ENCODE measurements around the gene PALD1.
"Not testable (repeated sequence)": the region's sequence is repeated elsewhere in the genome, so short reads cannot be mapped to it uniquely, and the experiment has no call there.

PALD1 gene

DNA sequence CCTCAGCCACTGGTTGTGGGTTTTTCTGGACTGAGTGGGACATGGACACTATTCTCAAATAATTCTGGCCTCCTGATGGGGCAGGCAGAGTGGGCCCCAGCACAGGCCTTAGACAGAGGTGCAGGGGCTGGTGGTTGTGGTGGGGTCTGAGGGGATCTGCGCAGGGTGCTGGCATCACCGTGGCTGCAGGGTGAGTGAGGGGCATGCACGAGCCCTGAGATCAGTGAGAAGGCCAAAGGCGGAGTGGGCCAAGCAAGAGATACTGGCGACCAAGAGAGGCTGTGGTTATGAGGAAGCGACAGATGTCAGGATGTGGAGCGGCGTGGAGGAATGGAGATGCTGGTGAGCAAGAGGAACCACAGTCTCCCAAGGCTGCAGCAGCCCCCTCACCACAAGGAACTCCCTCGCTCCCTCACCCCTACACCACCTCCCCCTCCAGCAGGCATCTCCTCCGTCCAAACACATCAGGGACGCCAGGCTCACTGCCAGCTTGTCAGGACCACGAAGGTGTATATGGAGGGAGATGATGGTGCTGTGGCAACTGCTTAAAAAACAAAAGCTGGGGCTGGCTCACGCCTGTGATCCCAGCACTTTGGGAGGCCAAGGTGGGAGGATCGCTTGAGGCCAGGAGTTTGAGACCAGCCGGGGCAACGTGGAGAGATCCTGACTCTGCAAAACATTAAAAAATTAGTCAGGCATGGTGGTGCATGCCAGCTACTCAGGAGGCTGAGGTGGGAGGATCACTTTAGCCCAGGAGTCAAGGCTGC, 114.4 kb downstream of the PALD1 start:
- no peak for DNase-seq

DNA sequence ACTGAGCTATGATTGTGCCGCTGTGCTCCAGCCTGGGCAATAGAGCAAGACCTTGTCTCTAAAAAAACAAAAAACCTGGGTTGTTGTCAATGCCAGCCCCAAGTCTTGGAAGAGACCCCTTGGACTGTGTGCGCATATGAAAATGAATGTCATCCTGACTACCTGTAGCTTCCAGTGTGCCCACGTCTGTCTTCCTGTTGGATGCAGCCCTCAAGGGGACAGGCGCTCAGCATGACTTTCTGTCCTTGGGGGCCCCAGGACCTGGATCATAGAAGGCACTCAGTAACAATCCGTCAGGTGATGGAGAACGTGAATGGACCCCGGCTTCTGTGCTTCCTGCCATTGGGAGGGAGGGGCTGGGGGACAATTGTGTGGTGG, 114.9 kb downstream of the PALD1 start:
- DNase-seq, result no peak

DNA sequence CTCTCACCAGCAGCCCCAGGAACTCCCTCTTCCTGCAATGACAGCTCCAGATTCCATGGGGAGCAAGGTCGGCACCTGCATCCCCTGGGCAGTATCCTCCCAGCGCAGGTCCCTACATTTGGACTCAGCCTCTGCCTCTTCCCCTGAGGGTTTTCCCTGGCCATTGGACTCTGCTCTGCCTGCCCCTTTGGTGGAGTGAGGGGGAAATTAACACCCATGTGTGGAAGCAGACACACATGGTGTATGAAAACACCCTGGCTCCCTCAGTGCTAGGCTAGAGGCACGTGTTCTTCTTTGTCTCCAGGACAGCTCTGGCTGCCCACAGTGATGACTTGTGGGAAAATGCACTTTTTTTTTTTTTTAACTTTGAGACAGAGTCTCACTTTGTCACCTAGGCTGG, 115.6 kb downstream of the PALD1 start:
- DNase-seq, result no peak

DNA sequence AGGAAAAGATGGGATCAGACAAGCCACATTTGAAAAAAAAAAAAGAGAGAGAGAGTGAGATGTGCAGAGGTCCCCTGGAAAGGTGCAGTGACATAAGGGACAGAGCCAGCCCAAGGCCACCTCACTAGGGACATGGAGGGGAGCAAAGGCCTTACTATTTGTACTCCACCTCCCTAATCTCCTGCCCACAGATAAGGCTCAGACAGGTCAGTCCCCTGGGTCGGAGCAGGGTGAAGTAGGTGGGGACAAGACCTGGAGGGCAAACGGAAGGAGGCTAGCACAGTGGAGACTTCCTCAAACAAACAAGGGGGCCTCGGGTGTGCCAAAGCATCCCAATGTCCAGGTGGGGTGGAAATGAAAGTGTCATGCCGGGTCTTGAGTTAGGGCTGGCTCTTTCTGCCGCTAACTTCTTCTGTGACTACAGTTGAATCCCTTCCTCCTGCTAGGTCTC, 117.0 kb downstream of the PALD1 start:
- DNase-seq, result no peak

DNA sequence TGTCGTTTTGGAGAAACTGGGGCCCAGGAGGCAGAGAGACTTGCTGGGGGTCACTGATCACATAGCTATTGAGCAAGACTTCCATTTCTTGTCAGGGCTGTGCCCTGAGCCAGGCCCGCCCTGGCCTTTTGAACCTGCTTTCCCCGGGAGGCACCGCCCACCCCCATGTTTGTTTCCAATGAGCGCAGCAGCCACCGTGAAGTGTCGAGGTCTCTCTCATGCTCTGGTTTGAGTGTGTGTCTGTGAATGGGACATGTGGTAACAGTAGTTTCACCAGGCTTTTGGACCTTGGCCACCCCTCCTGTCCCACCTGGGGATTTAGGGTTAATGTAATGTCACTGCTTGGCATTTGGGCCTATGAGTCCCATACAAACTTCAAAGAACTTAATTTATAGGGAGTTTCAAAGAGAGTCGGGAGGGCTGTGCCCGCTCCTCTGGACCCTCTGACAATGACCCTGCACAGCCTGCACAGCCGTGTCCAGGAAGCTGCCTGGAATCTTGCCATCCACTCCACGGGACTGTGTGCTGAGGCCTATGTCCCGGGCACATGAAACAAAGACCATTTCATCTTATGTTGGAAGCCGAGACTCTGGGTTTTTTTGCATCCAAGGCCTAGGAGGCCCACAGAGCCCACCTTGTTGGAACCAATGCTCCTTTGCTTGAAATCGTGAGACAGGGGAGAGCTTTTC, 117.7 kb downstream of the PALD1 start:
- DNase-seq, result no peak

DNA sequence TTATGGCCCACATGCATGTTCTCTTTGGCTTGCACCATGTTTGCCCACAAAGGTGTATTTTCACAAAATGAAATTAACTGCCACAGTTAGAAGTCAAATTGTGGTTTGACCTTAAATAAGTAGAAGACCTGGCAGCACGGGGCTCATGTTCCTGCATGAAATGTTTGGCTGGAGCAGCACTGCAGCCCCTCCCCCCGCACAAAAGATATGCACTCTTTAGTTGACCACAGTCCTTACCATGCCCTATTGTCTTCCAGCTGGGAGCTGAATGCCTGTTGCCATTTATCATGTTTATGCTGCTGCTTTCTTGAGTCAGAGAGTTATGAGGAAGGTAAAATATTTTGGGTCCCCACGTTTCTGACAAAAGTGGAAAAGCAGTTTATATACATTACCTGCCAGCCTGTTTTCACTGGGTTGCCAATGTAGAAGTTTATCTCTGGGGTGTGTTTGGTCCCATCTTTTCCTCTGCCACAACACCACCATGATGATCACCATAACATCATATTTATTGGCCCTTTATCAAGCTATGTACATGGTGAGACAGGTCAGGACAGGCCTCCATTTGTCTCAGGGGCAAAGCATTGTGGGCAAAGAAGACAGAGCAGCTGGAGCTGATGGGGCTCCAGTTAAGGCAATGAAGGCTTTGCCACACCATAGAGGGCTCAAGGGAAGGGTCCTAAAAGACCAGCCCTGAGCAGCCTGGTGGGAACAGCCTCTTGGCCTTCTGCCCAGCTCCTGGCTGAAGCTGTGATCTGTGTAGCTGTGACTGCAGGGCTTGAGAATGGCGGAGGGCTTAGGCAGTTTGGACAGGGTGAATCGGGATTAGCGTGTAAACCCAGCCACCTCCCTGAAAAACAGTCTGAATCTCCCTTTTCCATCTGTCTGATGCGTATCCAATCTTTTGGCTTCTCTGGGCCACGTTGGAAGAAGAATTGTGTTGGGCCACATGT, 118.6 kb downstream of the PALD1 start:
- DNase-seq, result no peak

DNA sequence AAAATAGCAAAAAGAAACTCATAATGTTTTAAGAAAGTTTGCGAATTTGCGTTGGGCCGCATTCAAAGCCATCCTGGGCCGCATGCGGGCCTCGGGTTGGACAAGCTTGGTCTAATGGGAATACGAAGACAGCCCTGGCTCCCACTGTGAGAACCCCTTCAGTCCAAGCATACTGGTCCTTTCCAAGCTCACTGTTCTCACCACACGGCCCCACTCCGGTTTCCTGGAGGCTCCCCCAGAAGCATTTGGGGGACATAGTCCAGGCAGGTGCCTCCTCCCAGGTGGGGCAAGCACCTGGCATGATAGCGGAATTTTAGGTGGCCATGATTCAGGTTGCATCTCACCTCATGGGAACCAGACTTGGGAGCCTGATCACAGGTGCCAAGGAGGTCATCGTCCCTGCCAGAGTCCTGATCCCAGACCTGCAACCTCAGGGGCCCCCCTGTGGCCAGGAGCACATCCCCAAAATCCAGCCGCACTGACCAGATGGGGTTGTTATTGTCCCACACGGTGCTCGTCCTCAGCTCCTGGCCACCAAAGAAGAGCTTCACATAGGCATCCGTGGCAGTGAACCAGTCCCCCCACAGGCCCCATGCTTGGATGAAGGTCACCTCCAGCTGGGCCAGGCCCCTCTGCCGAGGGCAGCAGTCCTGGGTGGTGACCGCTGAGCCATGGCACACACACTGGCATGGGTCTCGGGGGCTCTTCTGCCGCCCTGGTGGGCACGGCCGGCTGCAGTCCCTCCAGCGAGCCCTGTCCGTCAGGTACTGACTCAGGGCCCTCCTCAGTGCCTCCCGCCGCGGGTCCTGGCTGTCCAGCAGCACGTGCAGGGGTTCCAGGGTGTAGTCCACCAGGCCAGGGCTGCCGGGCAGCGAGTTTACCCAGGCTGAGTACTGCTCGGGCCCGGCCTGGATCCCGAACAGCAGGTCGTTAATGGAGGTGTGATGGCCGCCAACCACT, 119.6 kb downstream of the PALD1 start:
- DNase-seq, result no peak

DNA sequence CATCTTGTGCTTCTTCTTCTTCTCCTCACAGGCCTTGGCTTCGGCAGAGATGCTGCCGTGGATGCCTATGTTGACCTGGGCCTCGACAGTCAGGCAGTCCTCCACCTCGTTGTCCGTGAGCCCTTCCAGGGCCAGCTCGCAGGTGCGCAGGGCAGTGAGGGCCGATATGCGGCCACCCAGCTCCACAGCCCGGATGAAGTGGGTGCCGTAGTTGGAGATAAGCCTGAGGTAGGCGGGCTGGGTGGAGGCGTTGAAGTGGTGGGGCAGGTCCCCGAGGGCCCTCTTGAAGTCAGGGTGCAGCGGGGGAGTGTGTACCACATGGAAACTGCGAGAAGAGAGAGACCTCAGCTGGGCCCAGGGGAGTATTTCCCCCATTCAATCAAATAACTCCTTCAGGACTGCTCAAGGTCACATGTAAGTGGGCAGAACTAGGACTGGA, 120.3 kb downstream of the PALD1 start:
- no peak for DNase-seq

DNA sequence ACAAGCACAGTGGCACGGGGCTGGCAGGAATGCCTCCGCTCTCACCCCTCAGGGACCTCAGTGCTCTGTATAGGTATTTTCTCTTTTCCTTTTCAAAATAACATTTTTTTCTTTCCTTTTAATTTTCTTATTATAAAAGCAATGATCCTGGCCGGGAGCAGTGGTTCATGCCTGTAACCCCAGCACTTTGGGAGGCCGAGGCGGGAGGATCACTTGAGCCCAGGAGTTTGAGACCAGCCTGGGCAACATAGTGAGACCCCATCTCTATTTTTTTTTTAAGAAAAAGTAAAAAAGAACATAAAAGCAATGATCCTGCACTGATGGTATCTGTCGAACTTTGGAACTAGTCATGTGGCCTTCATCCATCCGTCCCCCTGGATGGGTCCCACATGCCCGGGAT, 120.8 kb downstream of the PALD1 start:
- no peak for DNase-seq

DNA sequence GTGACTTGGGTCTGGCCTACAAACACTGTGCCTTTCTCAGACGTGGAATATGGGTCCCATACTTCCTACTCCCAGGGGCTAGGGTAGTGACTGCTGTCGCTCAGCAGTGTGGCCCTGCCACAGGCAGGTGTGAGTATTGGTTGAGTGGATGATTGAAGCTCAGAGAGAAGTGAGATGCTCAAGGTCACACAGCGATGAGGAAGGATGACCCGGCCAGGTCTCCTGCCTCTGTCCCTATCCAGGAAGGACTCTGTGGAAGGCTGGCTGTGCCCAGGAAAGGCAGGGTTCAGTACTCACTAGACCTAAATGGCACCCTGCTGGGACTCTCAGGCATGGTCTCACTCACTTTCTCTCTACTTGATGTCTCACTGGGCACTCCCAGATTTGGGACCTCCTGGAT, 121.2 kb downstream of the PALD1 start:
- DNase-seq, result no peak

DNA sequence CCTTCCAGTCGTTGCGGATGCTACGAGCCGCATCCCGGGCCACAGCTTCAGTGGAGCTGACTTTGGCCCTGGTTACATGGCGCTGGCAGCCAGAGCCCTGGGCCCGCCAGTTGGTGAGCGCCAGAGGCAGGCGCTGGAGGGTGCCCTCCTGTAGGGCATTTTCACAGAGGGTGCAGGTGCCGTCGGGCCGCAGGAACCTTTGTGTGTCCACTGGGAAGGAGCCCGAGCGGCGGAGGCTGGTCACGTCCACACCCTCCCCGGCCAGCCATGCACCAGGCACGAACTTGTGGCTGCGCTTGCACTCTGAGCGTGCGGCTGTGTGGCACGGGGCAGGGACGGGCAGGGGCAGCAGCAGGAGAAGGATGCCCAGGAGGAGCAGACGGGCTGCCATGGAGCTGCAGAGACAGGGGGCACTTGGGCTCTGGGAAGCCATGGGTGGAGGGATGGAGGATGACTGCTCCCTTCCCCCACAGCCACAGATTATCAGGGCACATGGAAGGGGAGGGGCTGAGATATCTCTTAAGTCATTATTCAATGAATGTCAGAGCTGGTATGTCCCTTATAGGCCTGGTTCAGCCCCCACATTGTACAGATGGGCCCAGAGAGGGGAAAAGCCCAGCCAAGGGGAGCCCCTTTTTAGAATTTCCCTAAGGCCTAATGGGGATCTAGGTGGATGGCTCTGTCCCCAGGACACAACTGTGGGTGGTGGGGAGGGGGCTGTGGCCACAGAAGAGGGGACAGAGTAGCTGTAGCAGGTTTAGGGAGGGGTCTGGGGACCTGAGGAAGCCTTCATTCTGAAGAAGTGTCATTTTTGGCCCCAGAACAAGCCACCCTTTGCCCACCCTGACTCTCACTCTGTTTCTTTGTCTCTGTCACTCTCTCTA, 122.2 kb downstream of the PALD1 start:
- no peak for DNase-seq

DNA sequence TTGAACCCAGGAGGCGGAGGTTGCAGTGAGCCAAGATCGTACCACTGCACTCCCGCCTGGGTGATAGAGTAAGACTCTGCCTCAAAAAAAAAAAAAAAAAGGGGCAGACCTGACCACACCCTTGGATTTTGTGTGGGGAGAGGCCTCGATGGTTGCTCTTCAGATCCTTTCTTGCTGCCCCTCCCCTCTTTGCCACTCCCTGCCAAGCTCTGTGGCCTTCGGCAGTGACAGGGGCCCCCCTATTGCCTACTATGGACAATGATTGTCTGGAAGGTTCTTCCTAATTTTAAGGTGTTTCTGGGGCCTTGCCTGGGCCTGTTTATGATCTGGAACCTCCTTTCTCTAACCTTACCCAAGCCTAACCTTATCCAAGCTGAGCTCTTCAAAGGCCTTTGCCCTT, 123.2 kb downstream of the PALD1 start:
- DNase-seq, result peak; percentile 19 to 41

DNA sequence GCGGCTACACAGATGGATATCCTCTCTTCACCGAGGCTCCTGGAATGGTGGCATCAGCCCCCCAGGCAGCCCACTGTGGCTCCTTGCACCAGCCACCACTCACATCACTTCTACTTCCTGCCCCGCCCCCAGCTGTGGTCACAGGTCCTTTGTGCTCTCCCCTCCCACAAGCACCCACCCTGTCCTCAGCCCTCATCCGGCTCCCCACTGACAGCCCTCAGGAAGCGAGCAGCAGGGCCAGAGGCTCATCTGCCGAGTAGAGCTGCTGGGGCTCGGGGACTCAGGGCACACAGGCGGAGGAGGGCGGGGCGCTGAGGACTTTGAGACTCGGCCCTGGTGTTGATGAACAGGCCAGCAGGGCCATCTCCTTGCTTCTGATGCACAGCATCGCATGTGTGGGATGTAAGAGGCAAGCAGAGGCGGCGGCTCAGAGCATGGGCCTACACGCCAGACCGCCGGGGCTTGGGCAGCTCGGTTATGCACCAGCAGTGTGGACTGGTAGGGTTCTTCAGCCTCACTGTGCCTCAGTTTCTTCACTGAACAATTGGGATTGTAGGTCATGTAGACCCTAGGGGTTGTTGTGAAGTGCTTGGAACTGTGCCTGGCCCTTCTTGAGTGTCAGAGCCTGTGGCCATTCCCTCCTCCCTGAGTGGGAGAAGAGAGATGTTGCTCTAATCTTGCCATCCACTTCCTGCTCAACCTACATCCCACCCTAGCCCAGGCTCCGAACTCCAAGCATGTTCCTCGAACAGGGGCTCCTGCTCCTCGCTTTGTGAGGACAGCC, 124.3 kb downstream of the PALD1 start, which contains the start of gene PRF1:
Gene PRF1, minus strand, starts transcription at position 77 of the 784 bp plus-strand sequence. CDS start 1,839 bp downstream, outside the sequence.
- peak; percentile 85 for DNase-seq

DNA sequence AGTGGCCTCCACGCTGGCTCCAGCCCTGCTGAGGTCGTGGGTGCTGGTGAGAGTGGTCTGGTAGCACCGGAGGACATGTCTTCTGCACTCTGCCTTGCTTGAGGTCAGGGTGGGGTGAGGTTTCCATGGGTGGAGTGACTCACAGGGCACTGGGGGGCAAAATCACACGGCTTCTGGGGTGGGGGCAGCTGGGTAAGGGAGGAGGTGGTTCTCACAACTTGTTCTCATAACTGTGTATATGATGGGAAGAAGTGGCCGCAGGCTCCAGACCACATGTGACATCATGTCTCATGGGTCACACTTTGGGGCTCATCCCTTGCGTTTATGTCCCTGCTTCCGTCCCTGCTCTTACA, 124.9 kb downstream of the PALD1 start:
- DNase-seq, result peak; percentile 80 to 83

DNA sequence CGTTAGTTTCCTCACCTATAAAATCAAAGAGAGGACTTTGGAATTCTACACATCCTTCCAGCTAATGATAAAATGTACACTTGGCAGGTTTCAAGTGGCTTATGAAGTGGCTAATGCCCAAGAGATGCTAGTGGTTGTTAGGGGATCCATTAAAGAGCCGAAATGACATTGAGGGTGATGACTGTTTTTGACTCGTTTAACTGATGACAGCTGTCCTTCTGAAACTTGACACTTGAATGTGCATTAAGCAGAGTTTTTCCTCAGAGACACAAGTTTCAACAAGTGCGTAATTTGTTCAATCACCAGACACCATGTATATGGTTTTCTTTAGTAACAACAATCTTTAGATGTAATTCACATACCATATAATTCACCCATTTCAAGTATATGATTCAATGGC, 125.5 kb downstream of the PALD1 start:
- no peak for DNase-seq

DNA sequence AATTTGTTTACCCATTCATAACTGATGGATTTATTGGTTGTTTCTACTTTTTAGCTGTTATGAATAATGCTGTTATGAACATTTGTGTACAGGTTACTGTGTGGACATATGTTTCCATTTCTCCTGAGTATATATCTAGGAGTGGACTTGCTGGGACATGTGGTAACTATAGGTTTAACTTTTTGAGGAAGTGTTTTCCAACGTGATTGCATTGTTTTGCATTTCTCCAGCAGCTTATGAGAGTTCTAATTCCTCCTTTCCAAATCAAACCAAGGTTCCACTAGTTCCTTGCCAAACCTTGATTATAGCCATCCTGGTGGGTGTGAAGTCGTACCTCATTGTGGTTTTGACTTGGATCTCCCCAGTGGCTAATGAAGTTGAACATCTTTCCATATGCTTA, 126.6 kb downstream of the PALD1 start:
- no peak for DNase-seq

DNA sequence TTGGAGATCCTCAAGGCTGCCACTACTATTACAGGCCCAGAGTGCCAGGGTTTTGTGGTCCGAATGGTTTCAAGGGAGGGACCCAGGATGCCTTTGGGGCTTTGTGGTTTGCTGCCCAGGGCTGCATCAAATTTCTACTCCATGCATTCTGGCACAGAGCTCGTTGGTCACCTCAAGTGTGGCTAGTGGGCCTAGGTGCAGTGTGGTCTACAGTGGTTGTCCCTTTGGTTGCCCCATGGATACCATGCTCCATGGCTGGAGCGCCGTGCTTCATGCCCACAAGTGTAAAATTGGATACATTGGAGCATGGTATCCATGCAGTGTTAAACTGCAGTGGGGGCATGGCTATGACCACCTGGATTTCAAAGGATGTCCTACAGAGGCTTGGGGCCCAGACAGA, 129.4 kb downstream of the PALD1 start:
- no peak for DNase-seq

DNA sequence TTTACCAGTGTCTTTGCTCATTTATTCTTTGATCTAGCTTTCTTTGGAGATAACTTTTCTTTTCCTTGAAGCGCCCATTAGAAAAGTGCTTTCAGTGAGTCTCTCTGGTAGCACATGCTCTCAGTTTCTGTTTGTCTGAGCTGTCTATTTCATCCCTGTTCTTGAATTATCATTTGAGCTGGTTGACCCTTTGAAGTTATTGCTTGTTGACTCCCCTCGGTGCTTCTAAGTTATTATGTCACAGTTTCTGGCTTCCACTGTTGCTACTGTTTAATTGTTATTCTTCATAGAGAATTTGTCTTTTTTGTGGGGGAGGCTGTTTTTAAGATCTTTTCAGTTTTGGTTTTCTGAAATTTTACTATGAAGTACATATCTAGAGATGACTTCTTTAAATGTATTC, 135.4 kb downstream of the PALD1 start:
- DNase-seq, result no peak

DNA sequence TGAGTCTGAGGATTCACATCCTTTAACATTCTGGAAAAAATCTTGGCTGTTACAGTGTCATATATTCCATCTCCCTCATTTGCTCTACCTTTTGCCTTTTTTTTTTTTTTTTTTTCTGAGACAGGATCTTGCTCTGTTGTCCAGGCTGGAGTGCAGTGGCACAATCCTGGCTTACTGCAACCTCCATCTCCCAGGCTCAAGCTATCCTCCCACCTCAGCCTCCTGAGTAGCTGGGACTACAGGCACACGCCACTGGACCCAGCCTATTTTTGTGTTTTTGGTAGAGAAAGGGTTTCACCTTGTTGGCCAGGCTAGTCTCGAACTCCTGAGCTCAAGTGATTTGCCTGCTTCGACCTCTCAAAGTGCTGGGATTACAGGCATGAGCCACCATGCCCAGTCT, 135.8 kb downstream of the PALD1 start:
- DNase-seq, result not testable (repeated sequence)

DNA sequence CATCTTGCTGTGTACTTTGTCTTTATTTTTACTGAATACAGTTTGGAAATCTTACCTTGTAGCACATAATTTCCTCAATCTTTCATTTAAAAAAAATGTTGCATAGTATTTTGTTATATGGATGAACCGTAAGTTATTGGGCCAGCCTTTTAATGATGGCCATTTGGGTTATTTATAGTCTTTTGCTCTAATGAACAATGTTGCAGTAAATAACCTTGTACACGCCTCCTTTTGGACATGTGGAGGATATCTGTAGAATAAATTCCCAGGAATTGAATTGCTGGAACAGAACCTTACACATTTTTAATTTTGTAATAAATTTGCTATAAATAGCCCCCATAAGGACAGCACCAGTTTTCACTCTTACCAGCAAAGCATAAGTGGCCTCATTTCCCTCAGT, 136.6 kb downstream of the PALD1 start:
- DNase-seq, result no peak

Data from CD4-positive, alpha-beta T cell treated with Interferon alpha-2 for 1 hour (primary cell).